Stimulated activated CD8-positive, alpha-beta memory T cell treated with anti-CD3 and anti-CD28 coated beads, Interleukin-12 subunit alpha, Interleukin-12 subunit beta, amount 100 ng/mL, for 1 hour (primary cell): Measurements from ENCODE around the gene ANKRD33B.

Experiments used
- DNase-seq: peaks from one replicate; pipeline ENCODE4 v3.0.0-alpha.2; 2020; ENCODE audit warnings: low read depth

ANKRD33B gene

DNA sequence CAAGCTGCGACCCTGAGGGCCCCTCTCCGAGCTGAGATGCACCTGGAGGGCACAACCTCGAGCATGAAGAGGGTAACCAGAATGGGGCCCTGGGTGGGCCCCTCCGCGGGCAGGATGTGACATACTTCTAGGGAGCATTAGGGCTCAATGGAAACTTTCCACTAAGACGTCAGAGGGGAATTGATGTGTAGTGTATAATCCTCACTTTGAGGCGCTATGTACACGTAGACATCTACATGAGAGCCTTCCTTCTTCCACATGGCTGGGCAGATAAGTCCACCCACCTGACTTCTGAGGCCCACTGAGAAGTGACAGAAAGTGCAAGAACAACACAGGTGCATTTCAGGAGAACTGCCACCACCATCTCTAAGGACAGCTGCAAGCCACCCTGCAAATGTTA is 136.1 kb downstream of the ANKRD33B start:
- no peak for DNase-seq

GRCh38 chr5:10700516-10700915 is 136.6 kb downstream of the ANKRD33B start:
- no peak for DNase-seq

- DNase-seq, result no peak
Observed at GRCh38 chr5:10701567-10702039, 137.7 kb downstream of the ANKRD33B start.

- DNase-seq, result no peak
Observed at GRCh38 chr5:10702040-10702629, 138.3 kb downstream of the ANKRD33B start.

GRCh38 chr5:10702911-10703491 is 139.1 kb downstream of the ANKRD33B start:
- DNase-seq, result no peak

GRCh38 chr5:10703676-10704075 is 139.8 kb downstream of the ANKRD33B start:
- no peak for DNase-seq

DNA sequence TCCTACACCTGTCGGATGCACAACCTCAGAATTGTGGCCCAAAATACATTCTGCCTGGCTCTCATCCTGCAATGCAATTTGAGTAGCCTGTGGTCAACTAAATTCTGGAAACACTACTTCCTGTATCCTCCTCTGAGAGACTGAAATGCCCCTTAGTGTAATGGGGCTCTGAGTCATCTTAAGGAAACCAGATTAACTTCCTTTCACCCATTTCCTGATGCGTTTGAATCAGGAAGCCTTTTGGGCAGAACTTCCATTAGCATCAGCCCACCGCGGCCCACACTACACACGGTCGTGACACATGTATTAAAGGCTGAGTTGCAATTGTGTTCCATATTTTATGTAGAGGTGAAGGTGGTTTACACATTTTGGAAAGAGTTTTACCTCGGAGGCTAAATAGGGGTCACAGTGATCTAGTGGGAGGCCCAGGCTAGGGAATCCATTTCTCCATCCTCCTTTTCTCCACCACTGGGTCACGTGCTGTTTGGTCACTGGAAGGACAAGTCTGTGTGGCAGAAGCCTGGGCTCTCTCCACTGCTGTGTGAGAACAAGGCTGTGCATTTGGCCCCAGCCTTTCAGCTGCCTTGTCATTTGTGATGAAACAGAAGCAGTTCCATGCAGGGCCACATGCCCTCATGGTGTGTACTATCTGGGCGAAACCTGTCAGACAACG is 141.2 kb downstream of the ANKRD33B start:
- DNase-seq, result no peak

- no peak for DNase-seq
Observed at GRCh38 chr5:10705747-10706146, 141.9 kb downstream of the ANKRD33B start.

GRCh38 chr5:10706326-10706725 is 142.5 kb downstream of the ANKRD33B start:
- DNase-seq, result no peak
